Measurements from ENCODE around the gene COX5B.
"Not testable (repeated sequence)": the region's sequence is repeated elsewhere in the genome, so short reads cannot be mapped to it uniquely, and the experiment has no call there.

Gene COX5B

GRCh38 chr2:97625354-97626048 lies 20.4 kb upstream of the COX5B start:
- H3K36me3 ChIP-seq (ENCODE audit: control insufficient read depth, insufficient read depth, low read length); H3K4me3 ChIP-seq (ENCODE audit: low read length); H3K4me1 ChIP-seq (ENCODE audit: control insufficient read depth, insufficient read depth, low read length); H3K9ac ChIP-seq (ENCODE audit: low read length); H3K9me3 ChIP-seq (ENCODE audit: control insufficient read depth, low read length); H3K27me3 ChIP-seq (ENCODE audit: control insufficient read depth, insufficient read depth, low read length): not testable (repeated sequence)

- not testable (repeated sequence) for H3K4me1 ChIP-seq (ENCODE audit: control insufficient read depth, insufficient read depth, low read length); H3K4me3 ChIP-seq (ENCODE audit: low read length); H3K9me3 ChIP-seq (ENCODE audit: control insufficient read depth, low read length); H3K36me3 ChIP-seq (ENCODE audit: control insufficient read depth, insufficient read depth, low read length); H3K9ac ChIP-seq (ENCODE audit: low read length); H3K27me3 ChIP-seq (ENCODE audit: control insufficient read depth, insufficient read depth, low read length)
Observed at GRCh38 chr2:97626049-97626430, 19.8 kb upstream of the COX5B start.

- Histone ChIP-seq H3K4me3 (ENCODE audit: low read length) (no peak overlapping the region), H3K36me3 (ENCODE audit: control insufficient read depth, insufficient read depth, low read length) (peaks cover 7% of the 10 kb centered on the region), H3K4me1 (ENCODE audit: control insufficient read depth, insufficient read depth, low read length) (peaks cover 11% of the 10 kb centered on the region), H3K27me3 (ENCODE audit: control insufficient read depth, insufficient read depth, low read length) (no peaks in the 10 kb centered on the region), H3K9ac (ENCODE audit: low read length) (no peak overlapping the region), H3K9me3 (ENCODE audit: control insufficient read depth, low read length) (no peaks in the 10 kb centered on the region)
Observed at GRCh38 chr2:97644023-97644717, 1.7 kb upstream of the COX5B start.

GRCh38 chr2:97645112-97645694 lies 659 bp upstream of the COX5B start:
- no peaks in the 10 kb centered on the region for H3K9me3 ChIP-seq (ENCODE audit: control insufficient read depth, low read length)
- H3K4me3 ChIP-seq (ENCODE audit: low read length): peak overlapping the region; percentile 97
- H3K4me1 ChIP-seq (ENCODE audit: control insufficient read depth, insufficient read depth, low read length): peaks cover 11% of the 10 kb centered on the region
- H3K36me3 ChIP-seq (ENCODE audit: control insufficient read depth, insufficient read depth, low read length): peaks cover 7% of the 10 kb centered on the region
- peak overlapping the region; percentile 97 for H3K9ac ChIP-seq (ENCODE audit: low read length)
- no peaks in the 10 kb centered on the region for H3K27me3 ChIP-seq (ENCODE audit: control insufficient read depth, insufficient read depth, low read length)

- no peaks in the 10 kb centered on the region for H3K9me3 ChIP-seq (ENCODE audit: control insufficient read depth, low read length)
- peaks cover 7% of the 10 kb centered on the region for H3K36me3 ChIP-seq (ENCODE audit: control insufficient read depth, insufficient read depth, low read length)
- peaks cover 11% of the 10 kb centered on the region for H3K4me1 ChIP-seq (ENCODE audit: control insufficient read depth, insufficient read depth, low read length)
- peak overlapping the region; percentile 97 for H3K9ac ChIP-seq (ENCODE audit: low read length)
- no peaks in the 10 kb centered on the region for H3K27me3 ChIP-seq (ENCODE audit: control insufficient read depth, insufficient read depth, low read length)
- peak overlapping the region; percentile 91 for H3K4me3 ChIP-seq (ENCODE audit: low read length)
Observed at GRCh38 chr2:97646977-97647376, 1.1 kb downstream of the COX5B start.

- peaks cover 8% of the 10 kb centered on the region for H3K36me3 ChIP-seq (ENCODE audit: control insufficient read depth, insufficient read depth, low read length)
- H3K4me3 ChIP-seq (ENCODE audit: low read length): no peak overlapping the region
- H3K9me3 ChIP-seq (ENCODE audit: control insufficient read depth, low read length): no peaks in the 10 kb centered on the region
- H3K9ac ChIP-seq (ENCODE audit: low read length): no peak overlapping the region
- peaks cover 9% of the 10 kb centered on the region for H3K4me1 ChIP-seq (ENCODE audit: control insufficient read depth, insufficient read depth, low read length)
- no peaks in the 10 kb centered on the region for H3K27me3 ChIP-seq (ENCODE audit: control insufficient read depth, insufficient read depth, low read length)
Observed at GRCh38 chr2:97651114-97651513, 5.3 kb downstream of the COX5B start.

GRCh38 chr2:97653473-97653872 lies 7.6 kb downstream of the COX5B start:
- no peak overlapping the region for H3K9ac ChIP-seq (ENCODE audit: low read length)
- H3K27me3 ChIP-seq (ENCODE audit: control insufficient read depth, insufficient read depth, low read length): no peaks in the 10 kb centered on the region
- no peaks in the 10 kb centered on the region for H3K9me3 ChIP-seq (ENCODE audit: control insufficient read depth, low read length)
- H3K36me3 ChIP-seq (ENCODE audit: control insufficient read depth, insufficient read depth, low read length): peaks cover 15% of the 10 kb centered on the region
- no peak overlapping the region for H3K4me3 ChIP-seq (ENCODE audit: low read length)
- H3K4me1 ChIP-seq (ENCODE audit: control insufficient read depth, insufficient read depth, low read length): peaks cover 4% of the 10 kb centered on the region

GRCh38 chr2:97653874-97654273 lies 8.0 kb downstream of the COX5B start:
- Histone ChIP-seq H3K4me3 (ENCODE audit: low read length) (no peak overlapping the region), H3K4me1 (ENCODE audit: control insufficient read depth, insufficient read depth, low read length) (peaks cover 4% of the 10 kb centered on the region), H3K9ac (ENCODE audit: low read length) (no peak overlapping the region), H3K36me3 (ENCODE audit: control insufficient read depth, insufficient read depth, low read length) (peaks cover 15% of the 10 kb centered on the region), H3K27me3 (ENCODE audit: control insufficient read depth, insufficient read depth, low read length) (no peaks in the 10 kb centered on the region), H3K9me3 (ENCODE audit: control insufficient read depth, low read length) (no peaks in the 10 kb centered on the region)

- Histone ChIP-seq H3K36me3 (ENCODE audit: control insufficient read depth, insufficient read depth, low read length) (peaks cover 15% of the 10 kb centered on the region), H3K27me3 (ENCODE audit: control insufficient read depth, insufficient read depth, low read length) (no peaks in the 10 kb centered on the region), H3K9ac (ENCODE audit: low read length) (no peak overlapping the region), H3K4me3 (ENCODE audit: low read length) (no peak overlapping the region), H3K9me3 (ENCODE audit: control insufficient read depth, low read length) (no peaks in the 10 kb centered on the region), H3K4me1 (ENCODE audit: control insufficient read depth, insufficient read depth, low read length) (peaks cover 4% of the 10 kb centered on the region)
Observed at GRCh38 chr2:97654309-97654708, 8.4 kb downstream of the COX5B start.

GRCh38 chr2:97654791-97655190 lies 8.9 kb downstream of the COX5B start:
- no peak overlapping the region for H3K4me3 ChIP-seq (ENCODE audit: low read length)
- peaks cover 15% of the 10 kb centered on the region for H3K36me3 ChIP-seq (ENCODE audit: control insufficient read depth, insufficient read depth, low read length)

GRCh38 chr2:97656129-97656755 lies 10.4 kb downstream of the COX5B start:
- Histone ChIP-seq H3K4me3 (ENCODE audit: low read length) (no peak overlapping the region), H3K27me3 (ENCODE audit: control insufficient read depth, insufficient read depth, low read length) (no peaks in the 10 kb centered on the region), H3K36me3 (ENCODE audit: control insufficient read depth, insufficient read depth, low read length) (peaks cover 15% of the 10 kb centered on the region)

More at GRCh38 chr2:97654791-97655190, 8.9 kb downstream of the COX5B start:
- Histone ChIP-seq H3K27me3 (ENCODE audit: control insufficient read depth, insufficient read depth, low read length) (no peaks in the 10 kb centered on the region), H3K9ac (ENCODE audit: low read length) (no peak overlapping the region), H3K4me1 (ENCODE audit: control insufficient read depth, insufficient read depth, low read length) (peaks cover 4% of the 10 kb centered on the region), H3K9me3 (ENCODE audit: control insufficient read depth, low read length) (no peaks in the 10 kb centered on the region)

More at GRCh38 chr2:97656129-97656755, 10.4 kb downstream of the COX5B start:
- peaks cover 4% of the 10 kb centered on the region for H3K4me1 ChIP-seq (ENCODE audit: control insufficient read depth, insufficient read depth, low read length)
- H3K9ac ChIP-seq (ENCODE audit: low read length): no peak overlapping the region
- H3K9me3 ChIP-seq (ENCODE audit: control insufficient read depth, low read length): no peaks in the 10 kb centered on the region
